GM18508 (cell line): ENCODE results near the gene WDR45.
A peak's percentile ranks its signal among the peaks of the same experiment; 100 is the strongest.

Experiments
- ATAC-seq: cut with Tn5 transposase; IDR thresholded peaks from one replicate; pipeline ENCODE4 v1.9.1; 2021; ENCODE audit warnings: moderate number of reproducible peaks; ENCODE audit not compliant: insufficient read depth, unreplicated experiment

Gene WDR45

GRCh38 chrX:49053223-49054072, 26.2 kb downstream of the WDR45 start:
- ATAC-seq, result no peak

GRCh38 chrX:49043987-49044281, 35.8 kb downstream of the WDR45 start:
- ATAC-seq, result no peak

- peak; percentile 84 for ATAC-seq
These were observed 36.3 kb downstream of the WDR45 start, which contains the start of gene TFE3 for GRCh38 chrX:49043220-49043986. Gene TFE3 (minus strand): TSS chrX:49043357. CDS start chrX:49043226, 131 bp downstream.

- ATAC-seq, result no peak
These were observed 37.0 kb downstream of the WDR45 start for GRCh38 chrX:49042581-49043219.

- ATAC-seq, result no peak
These were observed 37.7 kb downstream of the WDR45 start for GRCh38 chrX:49041744-49042580.

- ATAC-seq, result no peak
These were observed 39.2 kb downstream of the WDR45 start for GRCh38 chrX:49040376-49040955.

- ATAC-seq, result no peak
These were observed 39.9 kb downstream of the WDR45 start for GRCh38 chrX:49039598-49040375.

- no peak for ATAC-seq
These were observed 41.7 kb downstream of the WDR45 start for GRCh38 chrX:49037883-49038475.

- no peak for ATAC-seq
These were observed 49.4 kb downstream of the WDR45 start for GRCh38 chrX:49030283-49030682.

- ATAC-seq, result no peak
These were observed 49.8 kb downstream of the WDR45 start for GRCh38 chrX:49029876-49030275.
